ENCODE measurements around the gene HHIPL2.
"Not testable (repeated sequence)": the region's sequence is repeated elsewhere in the genome, so short reads cannot be mapped to it uniquely, and the experiment has no call there.

DNA sequence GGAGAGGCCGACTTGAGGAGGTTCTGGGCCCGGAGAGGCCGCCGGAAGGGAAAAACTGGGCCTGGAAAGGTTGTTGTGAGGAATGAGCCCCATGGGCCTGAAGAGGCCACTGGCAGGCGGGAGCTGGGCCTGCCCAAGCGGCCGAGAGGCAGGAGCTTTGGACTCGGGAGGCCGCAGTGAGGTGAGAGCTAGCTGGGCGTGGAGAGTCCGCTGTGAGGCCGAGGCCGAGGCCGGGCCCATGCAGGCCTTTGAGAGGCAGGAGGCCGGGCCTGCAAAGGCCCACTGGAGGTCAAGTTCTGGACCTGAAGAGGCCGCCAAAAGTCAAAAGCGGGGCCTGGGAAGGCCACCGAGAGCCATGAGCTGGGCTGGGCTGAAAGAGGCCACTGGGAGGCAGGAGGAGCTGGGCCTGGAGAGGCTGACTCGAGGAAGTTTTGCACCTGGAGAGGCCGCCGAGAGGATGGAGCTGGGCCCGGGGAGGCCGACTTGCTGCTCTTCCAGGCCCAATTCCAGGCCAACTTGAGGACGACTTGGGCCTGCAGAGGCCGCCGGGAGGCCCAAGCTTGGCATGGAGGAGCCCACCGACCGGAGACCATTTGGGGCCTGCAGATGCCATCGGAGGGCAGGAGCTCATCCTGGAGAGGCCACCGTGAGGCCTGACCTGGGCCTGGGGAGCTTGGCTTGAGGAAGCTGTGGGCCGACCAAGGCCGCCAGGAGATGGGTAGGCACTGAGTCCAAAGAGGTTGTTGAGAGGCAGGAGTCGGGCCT is 74.9 kb downstream of the HHIPL2 start:
- TF ChIP-seq ARNTL (CRISPR knock-in tag; IDR thresholded peaks at IDR 0.05; ENCODE audit: borderline replicate concordance, low read depth); ZFP30 (CRISPR knock-in tag; IDR thresholded peaks at IDR 0.05); ZNF8 (CRISPR knock-in tag; IDR thresholded peaks at IDR 0.05); TCF4 (CRISPR knock-in tag; IDR thresholded peaks at IDR 0.05; ENCODE audit: borderline replicate concordance); BACH2 (CRISPR knock-in tag; IDR thresholded peaks at IDR 0.05; ENCODE audit: borderline replicate concordance): not testable (repeated sequence)

All from SK-N-SH treated with all-trans-retinoic acid at 6 μM for 48 hours (cell line).